T-cell (primary cell): Measurements from ENCODE around the gene SEMA4D. TPM values are rescaled to one million over a fixed set of nuclear protein-coding genes. Genes with fewer than 3 reads are reported as not detected.

Source experiments
- ATAC-seq, 4 experiments: fragments of 200-7000 bp in 3 of 4; fragments of 150-1000 bp in 1 of 4; cut with Tn5 transposase; replicated peaks in 1 of 4; 1 replicate in 3 of 4; 2 replicates in 1 of 4; pipeline ENCODE4 v1.10.0; 2021; ENCODE audit warnings: moderate library complexity in 3 of 4, mild to moderate bottlenecking in 2 of 4, moderate number of reproducible peaks in 1 of 4
- CTCF ChIA-PET, 2 donors: fragments of 300-600 bp; sonication (Branson Sonifier 250); formaldehyde crosslinking; loops; one replicate each; lab custom pipeline; 2022; ENCODE audit warnings: antibody characterized with exemption in 2 of 2; lab: Charles Lee
- POLR2A ChIA-PET, 2 donors: fragments of 300-600 bp; sonication (Branson Sonifier 250); formaldehyde crosslinking; loops; one replicate each; lab custom pipeline; 2022; ENCODE audit warnings: antibody characterized with exemption in 2 of 2; lab: Charles Lee
- DNase-seq, 35 experiments: peaks; one replicate each; pipeline versions ENCODE4 v3.0.0 to v3.0.0-alpha.2; 2013 to 2023
- H3K27ac ChIP-seq: one replicate; pipeline ENCODE4 v1.5.1; 2013; ENCODE audit warnings: low read length
- H3K27me3 ChIP-seq, 2 experiments: replicated peaks in 1 of 2; 1 replicate in 1 of 2; 2 replicates in 1 of 2; pipeline versions ENCODE4 v1.6.1 to v1.7.0; 2013; ENCODE audit warnings: low read length in 1 of 2, mixed read lengths in 1 of 2; ENCODE audit not compliant: control insufficient read depth in 2 of 2, insufficient read depth in 2 of 2; ENCODE audit errors: extremely low read depth in 1 of 2
- H3K36me3 ChIP-seq, 2 donors: 1 replicate in 1 of 2; 2 replicates in 1 of 2; pipeline versions ENCODE4 v1.6.1 to v1.7.0; 2013; ENCODE audit warnings: low read length in 1 of 2; ENCODE audit not compliant: control insufficient read depth in 2 of 2, insufficient read depth in 1 of 2; ENCODE audit errors: extremely low read depth in 1 of 2
- H3K4me1 ChIP-seq, 2 experiments: 1 replicate in 1 of 2; 2 replicates in 1 of 2; pipeline versions ENCODE4 v1.6.1 to v1.7.0; 2013; ENCODE audit warnings: low read length in 2 of 2, mixed read lengths in 1 of 2; ENCODE audit not compliant: insufficient read depth in 2 of 2, control insufficient read depth in 1 of 2; ENCODE audit errors: extremely low read depth in 1 of 2
- H3K4me3 ChIP-seq, 2 donors: 1 replicate in 1 of 2; 2 replicates in 1 of 2; pipeline versions ENCODE4 v1.5.1 to v1.7.0; 2013; ENCODE audit warnings: mild to moderate bottlenecking in 2 of 2, low read length in 1 of 2, moderate library complexity in 1 of 2; ENCODE audit not compliant: control insufficient read depth in 1 of 2; ENCODE audit errors: extremely low read depth in 1 of 2
- H3K9me3 ChIP-seq: 2 replicates; pipeline ENCODE4 v1.7.0; 2013
- H3K27ac Mint-ChIP-seq, 2 donors: one replicate each; pipeline ENCODE4 v1.8.0; 2020 to 2021; ENCODE audit warnings: mild to moderate bottlenecking in 2 of 2, mixed read lengths in 2 of 2
- H3K27me3 Mint-ChIP-seq, 2 donors: one replicate each; pipeline ENCODE4 v1.8.0; 2021 to 2022; ENCODE audit warnings: mixed read lengths in 2 of 2
- H3K36me3 Mint-ChIP-seq: one replicate; pipeline ENCODE4 v1.8.0; 2021; ENCODE audit warnings: mixed read lengths
- H3K4me1 Mint-ChIP-seq, 3 donors: one replicate each; pipeline ENCODE4 v1.8.0; 2020 to 2022; ENCODE audit warnings: mixed read lengths in 3 of 3, mild to moderate bottlenecking in 1 of 3
- H3K4me3 Mint-ChIP-seq, 3 donors: one replicate each; pipeline ENCODE4 v1.8.0; 2020 to 2022; ENCODE audit warnings: mild to moderate bottlenecking in 3 of 3, mixed read lengths in 3 of 3, moderate library complexity in 3 of 3
- H3K9me3 Mint-ChIP-seq, 3 donors: one replicate each; pipeline ENCODE4 v1.8.0; 2020 to 2022; ENCODE audit warnings: mixed read lengths in 3 of 3
- WGBS: methylation state at CpG from one replicate; pipeline ENCODE4 v1.1.5; 2013; ENCODE audit warnings: missing lambda C conversion rate; ENCODE audit not compliant: insufficient coverage; 5-methylcytosine and 5-hydroxymethylcytosine counted together
- total RNA-seq, 35 experiments: library from RNA in 6 of 35; stranded (reverse) in 6 of 35; fragments of 120-200 nt in 1 of 35; gene quantifications; one replicate each; pipeline versions ENCODE4 v1.2.1 to v1.2.4 and lab custom pipeline; 2013 to 2026

SEMA4D gene
- total RNA-seq, 5 donors from 2014 or later (not counting 1 experiment from before 2014, with no cell fraction given): 347 to 585 (median 434) TPM

DNA sequence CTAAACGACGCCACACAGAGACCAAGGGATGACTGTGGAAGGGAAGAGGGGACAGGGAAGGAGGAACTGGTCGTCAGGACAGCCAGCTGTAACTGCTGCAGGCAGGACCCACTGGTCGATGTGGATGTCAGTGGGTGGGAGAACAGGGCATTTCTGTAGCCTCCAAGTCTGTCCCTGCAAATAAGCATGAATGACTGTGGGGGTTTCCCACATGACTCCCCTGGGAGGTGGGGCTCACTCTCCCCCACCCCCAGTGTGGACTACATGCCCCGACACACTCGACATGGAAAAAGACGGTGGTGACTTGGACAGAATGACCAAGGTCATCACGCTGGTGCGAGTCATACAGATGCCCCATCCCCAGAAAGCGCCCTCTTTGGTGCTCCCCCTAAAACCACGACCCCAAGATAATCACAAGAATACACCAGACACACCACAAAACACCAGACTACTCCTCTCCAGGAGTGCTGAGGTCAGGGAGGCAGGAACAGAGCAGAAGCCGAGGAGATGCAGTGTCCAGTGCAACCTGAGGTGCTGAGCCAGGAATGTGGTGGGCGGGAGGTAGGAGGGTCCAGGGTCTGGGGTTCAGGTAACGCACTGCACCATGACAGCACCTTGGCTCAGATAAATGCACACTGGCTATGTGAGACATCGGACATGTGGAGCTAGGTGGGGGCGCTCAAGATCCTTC is 114.7 kb downstream of the SEMA4D start:
- Mint-ChIP-seq H3K27me3 (no peaks in the 10 kb centered on the region), H3K27ac (peak overlapping the region; percentile 58 to 68), H3K9me3 (no peaks in the 10 kb centered on the region), H3K36me3 (peaks cover 67% of the 10 kb centered on the region), H3K4me3 (no peak overlapping the region), H3K4me1 (peaks cover 44 to 51% (median 47%) of the 10 kb centered on the region in 3 donors)
- H3K4me1 ChIP-seq: peaks cover 0 to 38% of the 10 kb centered on the region in 2 experiments
- no peak overlapping the region for H3K4me3 ChIP-seq
- no peak overlapping the region for H3K27ac ChIP-seq
- ATAC-seq: no peak
- H3K9me3 ChIP-seq: no peaks in the 10 kb centered on the region
- peaks cover 35 to 98% of the 10 kb centered on the region in 2 donors for H3K36me3 ChIP-seq
- 87% methylated on average over 7 of the region's 16 CpGs for WGBS
- DNase-seq: no peak
- H3K27me3 ChIP-seq: no peaks in the 10 kb centered on the region
- ChIA-PET POLR2A (interaction anchor here in 1 of 2 donors (0.5 kb wide), 1 partner anchor 76 kb away, joined by 6 read pairs; no protein-coding TSS in a partner anchor), CTCF (no interaction called here)

DNA sequence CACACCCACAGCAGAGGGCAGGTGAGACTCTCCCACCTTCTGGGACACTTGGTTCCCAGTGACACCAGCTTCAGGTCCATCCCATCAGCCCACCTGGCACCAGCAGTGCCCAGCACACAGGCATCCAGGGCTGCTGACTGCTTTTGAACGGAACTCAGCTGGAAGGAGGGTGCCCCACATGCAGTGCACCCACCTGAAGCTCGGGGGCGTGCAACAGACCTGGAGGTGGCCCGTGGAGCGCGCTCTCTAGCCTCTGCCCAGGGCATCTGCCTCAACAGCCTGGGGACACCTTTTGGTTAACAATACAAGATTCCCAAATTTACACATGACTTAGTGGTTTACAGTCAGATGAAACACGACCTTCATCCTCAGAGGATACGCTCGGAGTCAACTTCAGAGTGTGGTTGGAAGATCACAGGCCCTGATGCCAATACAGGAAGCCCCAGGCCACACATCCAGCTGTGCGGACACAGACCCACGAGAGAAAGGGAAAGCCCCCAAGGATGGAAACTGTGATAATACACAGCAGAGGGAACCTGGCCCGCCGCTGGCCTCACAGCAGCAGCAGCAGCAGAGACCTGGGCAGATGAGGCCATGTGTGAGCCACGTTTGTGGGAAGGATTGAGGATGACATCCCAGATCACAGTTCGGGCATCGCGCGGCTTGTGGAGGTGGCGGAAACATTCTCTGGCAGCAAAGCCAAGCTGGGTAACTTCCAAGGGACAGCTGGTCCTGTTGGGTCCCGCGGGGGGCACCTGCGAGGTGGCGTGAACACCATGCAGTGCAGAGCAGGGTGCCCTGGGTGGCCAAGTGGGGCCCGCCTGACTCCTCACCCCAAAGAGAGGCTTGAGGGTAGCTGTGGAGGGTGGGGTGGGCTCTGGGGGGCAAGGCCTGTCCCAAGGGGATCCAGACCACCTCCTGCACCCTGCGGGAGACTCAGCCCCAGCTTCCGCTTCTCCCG is 115.6 kb downstream of the SEMA4D start:
- Histone ChIP-seq H3K36me3 (peaks cover 36 to 97% of the 10 kb centered on the region in 2 donors), H3K9me3 (no peaks in the 10 kb centered on the region), H3K27ac (no peak overlapping the region), H3K27me3 (no peaks in the 10 kb centered on the region), H3K4me3 (no peak overlapping the region), H3K4me1 (peaks cover 0 to 38% of the 10 kb centered on the region in 2 experiments)
- Mint-ChIP-seq H3K9me3 (no peaks in the 10 kb centered on the region), H3K4me1 (peaks cover 49 to 56% (median 55%) of the 10 kb centered on the region in 3 donors), H3K4me3 (peak overlapping the region in 1 of 3 donors; percentile 31), H3K27ac (peak overlapping the region; percentile 72 to 89), H3K27me3 (no peaks in the 10 kb centered on the region), H3K36me3 (peaks cover 69% of the 10 kb centered on the region)
- ATAC-seq (no peak), DNase-seq (no peak)
- CTCF ChIA-PET: no interaction called here
- POLR2A ChIA-PET: interaction anchor here in 1 of 2 donors (0.5 kb wide), 1 partner anchor 75 kb away, joined by 6 read pairs; no protein-coding TSS in a partner anchor
- 74% methylated on average over 20 of the region's 27 CpGs for WGBS

DNA sequence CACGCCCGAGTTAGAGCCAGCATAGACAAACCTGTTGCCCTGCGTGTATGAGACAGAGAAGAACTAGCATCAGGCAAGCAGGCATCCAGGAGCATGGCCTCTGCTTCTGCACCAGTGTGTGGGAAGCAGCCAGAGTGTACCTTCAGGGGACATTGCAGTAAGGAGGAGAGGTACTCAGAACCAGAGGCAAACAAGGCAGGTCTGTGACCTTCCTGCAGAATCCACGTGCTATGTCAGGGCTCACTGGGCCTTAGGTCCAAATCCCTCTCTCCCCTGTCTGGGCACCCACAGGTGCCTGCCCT is 116.7 kb downstream of the SEMA4D start:
- Mint-ChIP-seq H3K27ac (peak overlapping the region; percentile 72 to 89), H3K4me3 (no peak overlapping the region), H3K27me3 (no peaks in the 10 kb centered on the region), H3K36me3 (peaks cover 73% of the 10 kb centered on the region), H3K9me3 (no peaks in the 10 kb centered on the region), H3K4me1 (peaks cover 57 to 66% (median 65%) of the 10 kb centered on the region in 3 donors)
- Histone ChIP-seq H3K4me3 (no peak overlapping the region), H3K27ac (no peak overlapping the region), H3K36me3 (peaks cover 32 to 97% of the 10 kb centered on the region in 2 donors), H3K27me3 (no peaks in the 10 kb centered on the region), H3K4me1 (peaks cover 0 to 46% of the 10 kb centered on the region in 2 experiments), H3K9me3 (no peaks in the 10 kb centered on the region)
- ChIA-PET CTCF (no interaction called here), POLR2A (no interaction called here)
- DNase-seq (no peak), ATAC-seq (no peak)
- WGBS: 95% methylated on average over 4 of the region's 4 CpGs

DNA sequence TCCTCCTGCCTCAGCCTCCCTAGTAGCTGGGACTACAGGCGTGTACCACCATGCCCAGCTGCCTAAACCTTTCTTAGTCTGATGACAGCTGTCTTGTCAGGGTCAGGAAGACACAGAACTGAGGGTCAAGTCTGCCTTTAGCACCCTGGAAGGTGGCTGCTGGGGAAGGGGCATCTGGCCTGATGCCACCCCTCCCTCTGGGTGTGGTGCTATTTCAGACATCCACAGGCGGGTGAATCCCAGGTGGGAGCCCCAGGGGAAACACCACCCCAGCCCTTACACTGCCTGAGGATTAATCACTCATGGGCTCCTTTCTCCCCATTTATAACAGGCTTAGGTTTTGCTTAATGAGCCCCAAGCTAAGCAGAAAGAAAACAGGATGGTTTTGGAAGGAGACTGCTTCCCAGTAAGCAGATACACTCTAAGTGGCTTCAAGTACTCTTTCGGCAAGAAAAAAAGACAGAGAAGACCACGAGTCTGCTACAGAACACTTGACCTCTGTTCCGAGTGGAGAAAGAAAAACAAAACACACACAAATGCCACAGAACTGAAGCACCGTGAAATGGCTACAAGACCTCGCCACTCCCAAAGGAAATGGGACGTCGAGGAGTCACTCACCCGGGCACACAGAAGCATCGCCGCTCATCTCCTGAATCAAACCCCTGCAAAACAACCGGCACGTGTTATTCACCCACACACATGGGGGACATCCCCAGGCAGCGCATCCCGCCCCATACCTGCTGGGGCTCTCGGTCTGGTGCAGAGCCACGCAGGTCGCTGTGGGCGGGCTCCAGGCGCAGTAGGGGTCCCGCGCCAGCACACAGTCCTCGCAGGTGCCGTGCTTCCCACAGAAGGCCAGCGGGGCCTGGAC is 117.2 kb downstream of the SEMA4D start:
- Histone ChIP-seq H3K9me3 (no peaks in the 10 kb centered on the region), H3K36me3 (peaks cover 28 to 91% of the 10 kb centered on the region in 2 donors), H3K4me3 (no peak overlapping the region), H3K27me3 (no peaks in the 10 kb centered on the region), H3K27ac (no peak overlapping the region), H3K4me1 (peaks cover 0 to 52% of the 10 kb centered on the region in 2 experiments)
- DNase-seq (no peak), ATAC-seq (no peak)
- Mint-ChIP-seq H3K36me3 (peaks cover 68% of the 10 kb centered on the region), H3K27me3 (no peaks in the 10 kb centered on the region), H3K4me3 (peak overlapping the region in 1 of 3 donors; percentile 13), H3K27ac (peak overlapping the region; percentile 72 to 89), H3K9me3 (no peaks in the 10 kb centered on the region), H3K4me1 (peaks cover 61 to 69% (median 67%) of the 10 kb centered on the region in 3 donors)
- 91% methylated on average over 20 of the region's 26 CpGs for whole genome bisulfite sequencing
- ChIA-PET CTCF (interaction anchor here in 1 of 2 donors (2.4 kb wide), 1 partner anchor 168 kb away, joined by 12 read pairs; no protein-coding TSS in a partner anchor), POLR2A (no interaction called here)

DNA sequence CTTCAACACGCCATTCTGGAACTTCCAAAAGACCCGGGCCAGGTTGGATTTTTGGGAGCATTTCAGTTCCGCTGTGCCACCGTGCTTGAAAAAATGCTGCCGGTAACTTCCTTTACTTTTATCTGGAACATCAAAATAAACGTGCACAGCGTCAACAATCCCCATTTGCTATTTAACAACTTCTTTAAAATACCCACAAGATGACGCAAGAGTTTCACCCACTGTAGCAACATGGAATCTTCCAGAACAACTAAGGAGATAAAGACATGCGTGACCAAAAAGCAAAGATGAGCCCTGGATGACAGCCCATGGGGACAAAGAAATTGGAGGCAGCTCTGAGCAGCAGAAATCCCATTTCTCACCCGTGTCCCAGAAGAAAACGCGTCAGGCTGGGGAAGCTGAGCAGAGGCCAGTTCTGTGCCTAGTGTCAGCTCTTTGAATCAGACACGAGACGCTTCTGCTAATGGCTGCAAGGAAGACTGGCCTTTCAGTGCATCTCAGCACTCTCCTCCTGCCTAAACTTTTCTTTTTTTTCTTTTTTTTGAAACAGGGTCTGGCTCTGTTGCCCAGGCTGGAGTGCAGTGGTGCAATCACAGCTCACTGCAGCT is 118.3 kb downstream of the SEMA4D start:
- Histone ChIP-seq H3K4me3 (no peak overlapping the region), H3K4me1 (peaks cover 4 to 62% of the 10 kb centered on the region in 2 experiments), H3K9me3 (no peaks in the 10 kb centered on the region), H3K36me3 (peaks cover 23 to 84% of the 10 kb centered on the region in 2 donors), H3K27ac (peak overlapping the region; percentile 32), H3K27me3 (no peaks in the 10 kb centered on the region)
- H3K4me1 Mint-ChIP-seq: peaks cover 70 to 77% (median 74%) of the 10 kb centered on the region in 3 donors
- DNase-seq: peak in 4 of 35 experiments; percentile 16 to 60 (median 32)
- peak overlapping the region; percentile 72 to 89 for H3K27ac Mint-ChIP-seq
- peak in 2 of 4 experiments; percentile 11 to 69 for ATAC-seq
- H3K4me3 Mint-ChIP-seq: peak overlapping the region in 1 of 3 donors; percentile 13
- H3K9me3 Mint-ChIP-seq: no peaks in the 10 kb centered on the region
- no peaks in the 10 kb centered on the region for H3K27me3 Mint-ChIP-seq
- POLR2A ChIA-PET: no interaction called here
- WGBS: 57% methylated on average over 11 of the region's 14 CpGs
- H3K36me3 Mint-ChIP-seq: peaks cover 62% of the 10 kb centered on the region
- CTCF ChIA-PET: interaction anchor here in 1 of 2 donors (2.4 kb wide), 1 partner anchor 169 kb away, joined by 12 read pairs; no protein-coding TSS in a partner anchor
